SK-N-SH treated with all-trans-retinoic acid at 6 μM for 48 hours (cell line): Measurements from ENCODE around the gene CDA.

Source experiments
- PPARA ChIP-seq: fragments of 250-450 bp; sonication (Bioruptor Pico); IDR thresholded peaks from 2 replicates; pipeline ENCODE4 v1.5.0; 2020; ENCODE audit warnings: mild to moderate bottlenecking, borderline replicate concordance
- ZFP30 ChIP-seq: fragments of 450-650 bp; formaldehyde crosslinking; IDR thresholded peaks from 2 replicates; pipeline ENCODE4 v1.5.0; 2022; ENCODE audit warnings: mild to moderate bottlenecking, moderate library complexity
- ZNF70 ChIP-seq: fragments of 450-650 bp; formaldehyde crosslinking; IDR thresholded peaks from 2 replicates; pipeline ENCODE4 v1.5.0; 2020; ENCODE audit warnings: mild to moderate bottlenecking, moderate library complexity
- ZNF8 ChIP-seq: fragments of 450-650 bp; formaldehyde crosslinking; IDR thresholded peaks from 2 replicates; pipeline ENCODE4 v1.5.0; 2020; ENCODE audit warnings: mild to moderate bottlenecking, moderate library complexity
- TF ChIP-seq, protein P1 (sequence below): fragments of 250-450 bp; sonication (Bioruptor Pico); IDR thresholded peaks from 2 replicates; pipeline ENCODE4 v1.5.1; 2020; ENCODE audit warnings: low read depth, mild to moderate bottlenecking, moderate library complexity
- TF ChIP-seq, protein P2 (sequence below): fragments of 250-450 bp; sonication (Bioruptor Pico); IDR thresholded peaks from 2 replicates; pipeline ENCODE4 v1.8.0; 2020; ENCODE audit warnings: mild to moderate bottlenecking, moderate library complexity, borderline replicate concordance

- TF ChIP-seq ZNF70 (CRISPR knock-in tag) = no peak
- no peak for TF ChIP-seq ZNF8 (CRISPR knock-in tag)
- TF ChIP-seq, protein P1, sequence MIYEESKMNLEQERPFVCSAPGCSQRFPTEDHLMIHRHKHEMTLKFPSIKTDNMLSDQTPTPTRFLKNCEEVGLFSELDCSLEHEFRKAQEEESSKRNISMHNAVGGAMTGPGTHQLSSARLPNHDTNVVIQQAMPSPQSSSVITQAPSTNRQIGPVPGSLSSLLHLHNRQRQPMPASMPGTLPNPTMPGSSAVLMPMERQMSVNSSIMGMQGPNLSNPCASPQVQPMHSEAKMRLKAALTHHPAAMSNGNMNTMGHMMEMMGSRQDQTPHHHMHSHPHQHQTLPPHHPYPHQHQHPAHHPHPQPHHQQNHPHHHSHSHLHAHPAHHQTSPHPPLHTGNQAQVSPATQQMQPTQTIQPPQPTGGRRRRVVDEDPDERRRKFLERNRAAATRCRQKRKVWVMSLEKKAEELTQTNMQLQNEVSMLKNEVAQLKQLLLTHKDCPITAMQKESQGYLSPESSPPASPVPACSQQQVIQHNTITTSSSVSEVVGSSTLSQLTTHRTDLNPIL = no peak
- TF ChIP-seq, protein P2, sequence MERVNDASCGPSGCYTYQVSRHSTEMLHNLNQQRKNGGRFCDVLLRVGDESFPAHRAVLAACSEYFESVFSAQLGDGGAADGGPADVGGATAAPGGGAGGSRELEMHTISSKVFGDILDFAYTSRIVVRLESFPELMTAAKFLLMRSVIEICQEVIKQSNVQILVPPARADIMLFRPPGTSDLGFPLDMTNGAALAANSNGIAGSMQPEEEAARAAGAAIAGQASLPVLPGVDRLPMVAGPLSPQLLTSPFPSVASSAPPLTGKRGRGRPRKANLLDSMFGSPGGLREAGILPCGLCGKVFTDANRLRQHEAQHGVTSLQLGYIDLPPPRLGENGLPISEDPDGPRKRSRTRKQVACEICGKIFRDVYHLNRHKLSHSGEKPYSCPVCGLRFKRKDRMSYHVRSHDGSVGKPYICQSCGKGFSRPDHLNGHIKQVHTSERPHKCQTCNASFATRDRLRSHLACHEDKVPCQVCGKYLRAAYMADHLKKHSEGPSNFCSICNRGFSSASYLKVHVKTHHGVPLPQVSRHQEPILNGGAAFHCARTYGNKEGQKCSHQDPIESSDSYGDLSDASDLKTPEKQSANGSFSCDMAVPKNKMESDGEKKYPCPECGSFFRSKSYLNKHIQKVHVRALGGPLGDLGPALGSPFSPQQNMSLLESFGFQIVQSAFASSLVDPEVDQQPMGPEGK (CRISPR knock-in tag) = no peak
- no peak for TF ChIP-seq PPARA (CRISPR knock-in tag)
- TF ChIP-seq ZFP30 (CRISPR knock-in tag) = no peak
These were observed 33.7 kb upstream of the CDA start for GRCh38 chr1:20555025-20555757.
